Keratinocyte (primary cell): ENCODE data around the gene TMPRSS2. TPM values are rescaled to one million over a fixed set of nuclear protein-coding genes. Genes with fewer than 3 reads are reported as not detected.

ENCODE experiments used
- DNase-seq: peaks from one replicate; pipeline ENCODE4 v3.0.0-alpha.2; 2011; ENCODE audit warnings: low read depth, missing footprints, low spot score
- FAIRE-seq: peaks from 2 replicates; lab custom pipeline; 2011; peaks lifted over from hg19 to GRCh38; lab: Jason Lieb, UNC
- H2AFZ ChIP-seq: 2 replicates; pipeline ENCODE4 v1.6.0; 2012; ENCODE audit warnings: low read length, control low read depth, inconsistent platforms; ENCODE audit not compliant: control insufficient read depth
- H3K27ac ChIP-seq: 2 replicates; pipeline ENCODE4 v1.5.1; 2011; ENCODE audit warnings: low read length; ENCODE audit not compliant: control insufficient read depth, insufficient read depth
- H3K27me3 ChIP-seq: 3 replicates; pipeline ENCODE4 v1.6.0; 2011; ENCODE audit warnings: low read length; ENCODE audit not compliant: control insufficient read depth, insufficient read depth; ENCODE audit errors: extremely low read depth
- H3K36me3 ChIP-seq, 2 experiments: 2 replicates in 1 of 2; 3 replicates in 1 of 2; pipeline ENCODE4 v1.5.1; 2011; ENCODE audit warnings: low read length in 2 of 2, mild to moderate bottlenecking in 1 of 2; ENCODE audit not compliant: control insufficient read depth in 2 of 2, insufficient read depth in 2 of 2; ENCODE audit errors: extremely low read depth in 1 of 2
- H3K4me1 ChIP-seq: 3 replicates; pipeline ENCODE4 v1.5.1; 2011; ENCODE audit warnings: low read length; ENCODE audit not compliant: control insufficient read depth, insufficient read depth; ENCODE audit errors: extremely low read depth
- H3K4me2 ChIP-seq: 3 replicates; pipeline ENCODE4 v1.6.0; 2011; ENCODE audit warnings: low read depth, low read length; ENCODE audit not compliant: control insufficient read depth, insufficient read depth; ENCODE audit errors: extremely low read depth
- H3K4me3 ChIP-seq, 3 experiments: fragments of 200-600 bp in 1 of 3; sonication (generic) in 1 of 3; 2 replicates in 2 of 3; 3 replicates in 1 of 3; pipeline ENCODE4 v1.5.1; 2011 to 2016; ENCODE audit warnings: low read length in 3 of 3, mild to moderate bottlenecking in 3 of 3, control low read depth in 2 of 3, inconsistent platforms in 1 of 3, low read depth in 1 of 3, mixed read lengths in 1 of 3, mixed run types in 1 of 3, moderate library complexity in 1 of 3; ENCODE audit not compliant: control insufficient read depth in 2 of 3, insufficient read depth in 2 of 3; ENCODE audit errors: extremely low read depth in 1 of 3
- H3K79me2 ChIP-seq: 2 replicates; pipeline ENCODE4 v1.6.0; 2012; ENCODE audit warnings: low read length; ENCODE audit not compliant: control insufficient read depth, insufficient read depth
- H3K9ac ChIP-seq: 3 replicates; pipeline ENCODE4 v1.6.0; 2011; ENCODE audit warnings: low read length; ENCODE audit not compliant: control insufficient read depth, insufficient read depth; ENCODE audit errors: extremely low read depth
- H3K9me1 ChIP-seq: 3 replicates; pipeline ENCODE4 v1.6.0; 2011; ENCODE audit warnings: low read length; ENCODE audit not compliant: control insufficient read depth, insufficient read depth; ENCODE audit errors: extremely low read depth
- H3K9me3 ChIP-seq: 2 replicates; pipeline ENCODE4 v1.5.1; 2012; ENCODE audit warnings: low read depth, low read length; ENCODE audit not compliant: control insufficient read depth
- H4K20me1 ChIP-seq: 3 replicates; pipeline ENCODE4 v1.6.0; 2011; ENCODE audit warnings: low read length; ENCODE audit not compliant: control insufficient read depth, insufficient read depth; ENCODE audit errors: extremely low read depth
- CTCF ChIP-seq, 3 experiments: IDR thresholded peaks in 1 of 3; conservative IDR thresholded peaks in 1 of 3; optimal IDR thresholded peaks in 1 of 3; 2 replicates in 2 of 3; 3 replicates in 1 of 3; pipeline versions ENCODE3 to v1.5.1; 2011; ENCODE audit warnings: low read length in 3 of 3, mild to moderate bottlenecking in 3 of 3, moderate library complexity in 2 of 3, control low read depth in 1 of 3, inconsistent platforms in 1 of 3; ENCODE audit not compliant: insufficient read depth in 2 of 3; ENCODE audit errors: extremely low read depth in 1 of 3
- EZH2 ChIP-seq: IDR thresholded peaks from one replicate; pipeline ENCODE4 v1.6.1; 2012; ENCODE audit warnings: inconsistent platforms, mild to moderate bottlenecking, low read length, moderate library complexity
- dilution Hi-C: fragments of 300-500 bp; cut with MboI; formaldehyde crosslinking; loops from one replicate; pipeline ENCODE4 v1.7.0; 2020; ENCODE audit warnings: low sequenced_read_pairs; ENCODE audit not compliant: extremely low pct_ligation_motif_present
- polyA plus RNA-seq, 5 experiments: library from polyadenylated mRNA; depleted of rRNA in 3 of 5; stranded (reverse) in 3 of 5; stranded (forward) in 1 of 5; unstranded in 1 of 5; fragments of >200 nt; gene quantifications; 1 replicate in 1 of 5; 2 replicates in 3 of 5; 3 replicates in 1 of 5; pipeline versions ENCODE4 v1.2.1 to v1.2.3, GENCODE V29; 2011 to 2012; ENCODE audit warnings: missing spikeins in 2 of 5, low read depth in 1 of 5, low replicate concordance in 1 of 5

The TMPRSS2 gene
- polyA plus RNA-seq, 1 donor (not counting 4 experiments of a cell fraction or from before 2014, with no cell fraction given), result not detected

GRCh38 chr21:41506005-41506594 is 1.9 kb downstream of the TMPRSS2 start:
- no peak for TF ChIP-seq CTCF (optimal IDR thresholded peaks at IDR 0.05 in 1 of 3, IDR thresholded peaks at IDR 0.05 in 1 of 3, conservative IDR thresholded peaks at IDR 0.05 in 1 of 3; ENCODE audit: extremely low read depth in 1 of 3, insufficient read depth in 2 of 3, low read length in 3 of 3)
- TF ChIP-seq EZH2, result no peak
- no peak overlapping the region for H2AFZ ChIP-seq
- H3K4me1 ChIP-seq, result no peaks in the 10 kb centered on the region
- H3K9ac ChIP-seq, result no peak overlapping the region
- H3K4me2 ChIP-seq, result no peak overlapping the region
- no peaks in the 10 kb centered on the region for H3K9me1 ChIP-seq
- H3K36me3 ChIP-seq, result no peaks in the 10 kb centered on the region
- dilution Hi-C loops, result no loop called here
- DNase-seq (no peak), FAIRE-seq (no peak)
- H3K4me3 ChIP-seq, result no peak overlapping the region
- H4K20me1 ChIP-seq, result peaks cover 2% of the 10 kb centered on the region
- no peaks in the 10 kb centered on the region for H3K9me3 ChIP-seq
- no peak overlapping the region for H3K27ac ChIP-seq
- H3K27me3 ChIP-seq, result peaks cover 55% of the 10 kb centered on the region
- no peaks in the 10 kb centered on the region for H3K79me2 ChIP-seq

DNA sequence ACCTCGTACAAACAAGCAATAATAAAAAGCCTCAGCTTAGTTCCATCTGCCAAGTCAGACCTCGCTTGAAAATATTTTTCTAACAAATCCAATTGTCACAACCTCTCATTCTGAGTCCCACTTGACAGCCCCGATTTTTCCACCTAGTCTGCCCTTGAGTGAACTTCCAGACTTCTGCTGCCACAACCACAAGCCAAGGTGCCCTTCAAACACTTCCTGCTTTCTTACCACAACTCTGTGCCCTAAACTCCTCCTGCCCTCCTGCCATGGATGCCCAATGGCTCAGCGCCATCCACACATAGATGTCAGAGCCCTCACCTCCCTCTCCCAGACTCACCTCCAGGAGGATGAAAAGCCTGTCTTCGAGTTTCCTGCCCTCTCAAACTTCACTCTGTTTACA is 3.9 kb downstream of the TMPRSS2 start:
- no peaks in the 10 kb centered on the region for H3K79me2 ChIP-seq
- H3K27ac ChIP-seq, result no peak overlapping the region
- H4K20me1 ChIP-seq, result peaks cover 2% of the 10 kb centered on the region
- no peak overlapping the region for H3K9ac ChIP-seq
- no peak for FAIRE-seq
- peaks cover 42% of the 10 kb centered on the region for H3K27me3 ChIP-seq
- no peaks in the 10 kb centered on the region for H3K36me3 ChIP-seq
- no peak for TF ChIP-seq EZH2
- TF ChIP-seq CTCF (optimal IDR thresholded peaks at IDR 0.05 in 1 of 3, IDR thresholded peaks at IDR 0.05 in 1 of 3, conservative IDR thresholded peaks at IDR 0.05 in 1 of 3; ENCODE audit: extremely low read depth in 1 of 3, insufficient read depth in 2 of 3, low read length in 3 of 3), result no peak
- no peak for DNase-seq
- dilution Hi-C loops, result no loop called here
- H3K4me3 ChIP-seq, result no peak overlapping the region
- H3K9me3 ChIP-seq, result no peaks in the 10 kb centered on the region
- H2AFZ ChIP-seq, result no peak overlapping the region
- H3K9me1 ChIP-seq, result no peaks in the 10 kb centered on the region
- H3K4me2 ChIP-seq, result no peak overlapping the region
- no peaks in the 10 kb centered on the region for H3K4me1 ChIP-seq
